Measurements from ENCODE around the gene TEC. TPM values are rescaled to one million over a fixed set of nuclear protein-coding genes. Genes with fewer than 3 reads are reported as not detected.

The TEC gene
- total RNA-seq, 2 experiments from 2014 or later = 2.0 to 3.0 TPM

DNA sequence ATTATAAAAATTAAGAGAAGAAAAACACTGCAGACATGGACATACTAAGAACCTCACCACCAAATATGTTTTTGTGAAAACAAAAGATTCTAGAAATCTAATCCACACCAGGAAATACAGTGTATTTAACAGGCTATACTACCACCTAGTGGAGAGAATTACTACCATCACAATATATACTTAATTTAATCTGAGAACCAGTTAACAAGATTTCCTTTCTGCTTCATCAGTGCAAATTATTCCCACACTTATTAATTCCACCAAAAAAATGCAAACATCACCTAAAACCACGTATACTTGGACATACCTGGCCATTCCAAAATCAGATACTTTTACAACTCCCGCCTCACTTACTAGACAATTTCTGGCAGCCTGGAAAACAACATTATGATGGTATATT, 128.6 kb downstream of the TEC start:
- H3K27me3 Mint-ChIP-seq = no peaks in the 10 kb centered on the region
- CTCF ChIA-PET = interaction anchor here (0.7 to 7.3 kb wide), 4 partner anchors 13 to 106 kb away, joined by 3 to 156 read pairs (median 8); no protein-coding TSS in a partner anchor
- peaks cover 49% of the 10 kb centered on the region for H3K4me1 Mint-ChIP-seq
- DNase-seq (no peak), ATAC-seq (peak; percentile 35)
- H3K27ac Mint-ChIP-seq = no peak overlapping the region
- peaks cover 4% of the 10 kb centered on the region for H3K36me3 Mint-ChIP-seq
- H3K9me3 Mint-ChIP-seq (ENCODE audit: low read depth) = no peaks in the 10 kb centered on the region
- H3K4me3 Mint-ChIP-seq = no peak overlapping the region

DNA sequence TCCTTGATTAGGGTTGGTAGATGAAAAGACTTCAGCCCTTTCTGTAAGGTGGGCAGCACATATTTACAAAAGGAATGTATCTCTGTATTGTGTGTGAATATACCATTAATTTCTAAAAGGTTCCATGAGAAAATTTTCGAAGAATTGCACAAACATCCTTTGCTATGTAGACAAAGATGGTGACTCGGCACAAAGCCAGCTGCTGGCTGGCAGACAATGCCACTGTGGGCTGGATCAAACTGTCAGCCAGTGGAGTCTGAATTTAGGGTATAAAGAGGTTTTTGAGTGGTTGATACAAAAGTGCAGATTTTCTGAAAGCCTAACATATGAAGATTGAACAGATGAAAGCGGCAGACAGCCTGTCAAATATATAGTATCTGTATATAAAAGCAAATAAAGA, 129.9 kb downstream of the TEC start:
- DNase-seq = no peak
- CTCF ChIA-PET = interaction anchor here (0.6 to 7.3 kb wide), 11 partner anchors 8 to 212 kb away, joined by 3 to 156 read pairs (median 4); no protein-coding TSS in a partner anchor
- Mint-ChIP-seq H3K4me3 (no peak overlapping the region), H3K27ac (peak overlapping the region; percentile 94), H3K4me1 (peaks cover 60% of the 10 kb centered on the region), H3K36me3 (peaks cover 4% of the 10 kb centered on the region), H3K9me3 (ENCODE audit: low read depth) (no peaks in the 10 kb centered on the region), H3K27me3 (no peaks in the 10 kb centered on the region)
- ATAC-seq = no peak

GRCh38 chr4:48138936-48139335, 130.7 kb downstream of the TEC start:
- H3K4me3 Mint-ChIP-seq = peak overlapping the region; percentile 38
- peaks cover 67% of the 10 kb centered on the region for H3K4me1 Mint-ChIP-seq
- CTCF ChIA-PET = interaction anchor here (0.9 to 7.3 kb wide), 10 partner anchors 11 to 212 kb away, joined by 3 to 156 read pairs (median 4); no protein-coding TSS in a partner anchor
- ATAC-seq (peak; percentile 57), DNase-seq (peak; percentile 73)
- H3K9me3 Mint-ChIP-seq (ENCODE audit: low read depth) = no peaks in the 10 kb centered on the region
- peak overlapping the region; percentile 94 for H3K27ac Mint-ChIP-seq
- H3K27me3 Mint-ChIP-seq = no peaks in the 10 kb centered on the region
- peaks cover 4% of the 10 kb centered on the region for H3K36me3 Mint-ChIP-seq

DNA sequence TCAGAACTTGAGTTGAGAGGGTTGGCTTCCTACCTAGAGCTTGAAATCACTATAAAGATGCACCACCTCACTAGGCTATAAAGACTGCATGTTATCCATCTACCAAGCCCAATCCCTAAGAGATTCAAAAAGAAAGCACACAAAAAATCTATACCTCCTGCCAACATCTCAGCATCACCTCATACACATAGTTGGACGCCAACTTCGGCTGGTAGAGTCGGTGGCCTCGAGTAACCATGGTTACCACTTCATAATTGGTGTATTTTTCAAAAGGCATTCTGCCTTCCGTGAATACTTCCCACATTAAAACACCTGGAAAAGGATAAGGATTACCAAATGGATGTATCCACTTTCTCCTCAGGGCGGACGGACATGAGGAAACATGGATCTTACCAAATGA, 131.1 kb downstream of the TEC start:
- peaks cover 4% of the 10 kb centered on the region for H3K36me3 Mint-ChIP-seq
- ATAC-seq = peak; percentile 4

GRCh38 chr4:48137846-48138245, 131.8 kb downstream of the TEC start:
- ATAC-seq (peak; percentile 44), DNase-seq (peak; percentile 54)
- H3K4me3 Mint-ChIP-seq = peak overlapping the region; percentile 38
- no peaks in the 10 kb centered on the region for H3K9me3 Mint-ChIP-seq (ENCODE audit: low read depth)
- no peaks in the 10 kb centered on the region for H3K27me3 Mint-ChIP-seq
- CTCF ChIA-PET = interaction anchor here (0.9 to 7.3 kb wide), 3 partner anchors 10 to 137 kb away, joined by 3 to 156 read pairs (median 4); no protein-coding TSS in a partner anchor
- peaks cover 73% of the 10 kb centered on the region for H3K4me1 Mint-ChIP-seq
- H3K27ac Mint-ChIP-seq = peak overlapping the region; percentile 94
- H3K36me3 Mint-ChIP-seq = peaks cover 6% of the 10 kb centered on the region

More for the DNA sequence above, 131.1 kb downstream of the TEC start:
- Mint-ChIP-seq H3K4me1 (peaks cover 71% of the 10 kb centered on the region), H3K27ac (peak overlapping the region; percentile 94), H3K4me3 (peak overlapping the region; percentile 38), H3K9me3 (ENCODE audit: low read depth) (no peaks in the 10 kb centered on the region), H3K27me3 (no peaks in the 10 kb centered on the region)
- no peak for DNase-seq
- CTCF ChIA-PET = interaction anchor here (0.9 to 7.3 kb wide), 5 partner anchors 11 to 137 kb away, joined by 3 to 156 read pairs (median 8); no protein-coding TSS in a partner anchor

- Mint-ChIP-seq H3K4me3 (peak within 1 kb of the TSS; percentile 73), H3K27ac (peak within 1 kb of the TSS; percentile 84), H3K4me1 (peaks cover 80% of the 10 kb centered on the region), H3K27me3 (no peaks in the 10 kb centered on the region), H3K36me3 (peaks cover 17% of the 10 kb centered on the region), H3K9me3 (ENCODE audit: low read depth) (no peaks in the 10 kb centered on the region)
- peak; percentile 24 for ATAC-seq
- DNase-seq = peak; percentile 46
- CTCF ChIA-PET = interaction anchor here (1.3 to 2.6 kb wide), 3 partner anchors 12 to 141 kb away, joined by 3 to 15 read pairs (median 4); no protein-coding TSS in a partner anchor
Measured at GRCh38 chr4:48134081-48134480, 135.6 kb downstream of the TEC start, which contains the start of gene TXK. TSS of gene TXK (minus strand) at chr4:48134250. CDS start at chr4:48134170, 80 bp downstream.

- Mint-ChIP-seq H3K27me3 (no peaks in the 10 kb centered on the region), H3K4me1 (peaks cover 80% of the 10 kb centered on the region), H3K4me3 (peak overlapping the region; percentile 73), H3K27ac (peak overlapping the region; percentile 84), H3K36me3 (peaks cover 18% of the 10 kb centered on the region), H3K9me3 (ENCODE audit: low read depth) (no peaks in the 10 kb centered on the region)
- no peak for ATAC-seq
- CTCF ChIA-PET = interaction anchor here (1.3 to 2.6 kb wide), 2 partner anchors 12 to 24 kb away, joined by 3 to 15 read pairs; no protein-coding TSS in a partner anchor
- DNase-seq = no peak
Measured at GRCh38 chr4:48133669-48134068, 136.0 kb downstream of the TEC start.

DNA sequence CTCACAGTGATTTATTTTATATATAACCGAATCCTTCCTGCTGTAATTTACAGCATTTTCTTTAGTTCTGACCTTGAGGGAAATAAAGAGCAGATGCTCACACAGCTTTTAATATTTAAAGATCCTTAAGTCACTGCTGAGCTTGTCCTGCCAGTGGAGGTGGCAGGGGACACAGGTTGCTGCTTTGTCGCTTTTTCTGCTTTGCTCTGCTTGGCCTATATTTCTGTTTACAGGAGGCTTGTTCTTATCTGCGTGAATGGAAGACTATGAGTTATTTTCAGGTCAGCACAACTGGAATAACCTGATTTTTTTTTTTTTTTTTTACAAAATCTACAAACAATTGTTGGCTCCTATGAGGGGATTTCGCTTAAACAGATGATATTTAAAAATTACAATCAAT, 137.9 kb downstream of the TEC start:
- Mint-ChIP-seq H3K27me3 (no peaks in the 10 kb centered on the region), H3K4me1 (peaks cover 80% of the 10 kb centered on the region), H3K36me3 (peaks cover 17% of the 10 kb centered on the region), H3K9me3 (ENCODE audit: low read depth) (no peaks in the 10 kb centered on the region), H3K4me3 (peak overlapping the region; percentile 73), H3K27ac (peak overlapping the region; percentile 94)
- ATAC-seq = no peak
- no peak for DNase-seq
- CTCF ChIA-PET = interaction anchor here (0.7 to 2.6 kb wide), 4 partner anchors 8 to 295 kb away, joined by 3 to 15 read pairs (median 4); no protein-coding TSS in a partner anchor

- ATAC-seq (no peak), DNase-seq (no peak)
- Mint-ChIP-seq H3K27ac (peak overlapping the region; percentile 94), H3K4me1 (peaks cover 81% of the 10 kb centered on the region), H3K9me3 (ENCODE audit: low read depth) (no peaks in the 10 kb centered on the region), H3K27me3 (no peaks in the 10 kb centered on the region), H3K4me3 (peak overlapping the region; percentile 73), H3K36me3 (peaks cover 16% of the 10 kb centered on the region)
- CTCF ChIA-PET = interaction anchor here (0.8 to 7.2 kb wide), 4 partner anchors 9 to 83 kb away, joined by 3 to 156 read pairs (median 4); no protein-coding TSS in a partner anchor
Measured at GRCh38 chr4:48130100-48130499, 139.5 kb downstream of the TEC start.

DNA sequence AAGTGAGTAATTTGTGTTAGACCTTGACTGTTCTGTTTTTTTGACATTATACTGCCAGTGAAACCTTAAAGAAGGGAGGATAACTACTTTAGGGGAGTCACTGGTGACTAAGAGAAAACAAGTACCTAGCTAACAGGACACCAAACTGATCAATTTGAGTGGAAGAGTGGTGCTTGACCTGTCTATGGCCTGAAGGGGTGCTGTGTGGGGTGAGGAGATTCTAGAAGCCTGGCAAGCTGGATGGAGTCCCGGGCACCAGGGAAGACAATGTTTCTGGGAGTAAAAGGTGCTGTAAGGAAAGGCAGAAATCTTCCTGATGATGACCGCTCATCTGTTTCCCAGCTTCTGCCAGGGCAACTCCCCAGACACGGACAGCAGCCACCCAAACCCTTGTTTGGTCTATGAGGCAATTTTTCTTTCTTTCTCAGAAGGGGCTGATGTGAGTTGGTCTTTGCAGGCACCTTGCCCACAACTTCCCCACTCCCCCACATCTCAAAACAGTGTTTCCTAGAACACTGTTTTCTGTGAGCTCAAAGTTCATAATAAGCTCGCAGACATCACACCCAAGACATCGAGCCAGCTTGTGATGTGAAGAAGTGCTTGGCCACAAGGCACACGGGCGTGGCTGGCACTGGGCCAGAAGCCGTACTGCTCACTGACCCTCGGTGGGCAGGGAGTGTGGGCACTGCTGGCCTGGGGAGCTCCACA, 140.2 kb downstream of the TEC start:
- H3K4me1 Mint-ChIP-seq = peaks cover 78% of the 10 kb centered on the region
- peak overlapping the region; percentile 94 for H3K27ac Mint-ChIP-seq
- CTCF ChIA-PET = interaction anchor here (0.7 to 7.2 kb wide), 7 partner anchors 9 to 82 kb away, joined by 3 to 156 read pairs (median 3); no protein-coding TSS in a partner anchor
- DNase-seq (peak; percentile 78), ATAC-seq (peak; percentile 48)
- H3K9me3 Mint-ChIP-seq (ENCODE audit: low read depth) = no peaks in the 10 kb centered on the region
- peak overlapping the region; percentile 73 for H3K4me3 Mint-ChIP-seq
- H3K27me3 Mint-ChIP-seq = no peaks in the 10 kb centered on the region
- H3K36me3 Mint-ChIP-seq = peaks cover 16% of the 10 kb centered on the region

GRCh38 chr4:48127682-48128404, 141.8 kb downstream of the TEC start:
- CTCF ChIA-PET = interaction anchor here (0.8 to 7.2 kb wide), 10 partner anchors 10 to 291 kb away, joined by 3 to 156 read pairs (median 4); no protein-coding TSS in a partner anchor
- no peaks in the 10 kb centered on the region for H3K27me3 Mint-ChIP-seq
- ATAC-seq = peak; percentile 83
- peaks cover 19% of the 10 kb centered on the region for H3K36me3 Mint-ChIP-seq
- peak overlapping the region; percentile 39 for H3K4me3 Mint-ChIP-seq
- H3K9me3 Mint-ChIP-seq (ENCODE audit: low read depth) = no peaks in the 10 kb centered on the region
- H3K27ac Mint-ChIP-seq = peak overlapping the region; percentile 94
- peak; percentile 92 for DNase-seq
- peaks cover 75% of the 10 kb centered on the region for H3K4me1 Mint-ChIP-seq

GRCh38 chr4:48127231-48127630, 142.4 kb downstream of the TEC start:
- no peaks in the 10 kb centered on the region for H3K9me3 Mint-ChIP-seq (ENCODE audit: low read depth)
- ATAC-seq (no peak), DNase-seq (no peak)
- CTCF ChIA-PET = interaction anchor here (0.8 to 7.2 kb wide), 9 partner anchors 9 to 291 kb away, joined by 3 to 156 read pairs (median 4); no protein-coding TSS in a partner anchor
- H3K27ac Mint-ChIP-seq = peak overlapping the region; percentile 94
- H3K27me3 Mint-ChIP-seq = no peaks in the 10 kb centered on the region
- H3K36me3 Mint-ChIP-seq = peaks cover 19% of the 10 kb centered on the region
- peaks cover 75% of the 10 kb centered on the region for H3K4me1 Mint-ChIP-seq
- H3K4me3 Mint-ChIP-seq = no peak overlapping the region

DNA sequence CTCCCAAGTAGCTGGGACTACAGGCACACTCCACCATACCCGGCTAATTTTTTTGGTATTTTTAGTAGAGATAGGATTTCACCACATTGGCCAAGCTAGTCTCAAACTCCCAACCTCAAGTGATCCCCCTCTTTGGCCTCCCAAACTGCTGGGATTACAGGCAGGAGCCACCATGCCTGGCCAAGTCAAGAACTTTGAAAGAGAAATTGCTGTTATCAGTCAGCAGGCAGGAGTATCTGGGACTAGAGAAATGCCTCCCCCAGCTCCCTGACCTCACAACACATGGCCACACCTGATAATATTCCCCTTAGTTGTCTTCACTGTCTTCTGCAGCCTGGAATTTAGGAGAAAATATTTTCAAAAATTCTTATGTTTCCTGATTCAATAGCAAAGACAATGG, 143.0 kb downstream of the TEC start:
- Mint-ChIP-seq H3K36me3 (peaks cover 18% of the 10 kb centered on the region), H3K27ac (no peak overlapping the region), H3K4me3 (no peak overlapping the region), H3K4me1 (peaks cover 73% of the 10 kb centered on the region), H3K9me3 (ENCODE audit: low read depth) (no peaks in the 10 kb centered on the region), H3K27me3 (no peaks in the 10 kb centered on the region)
- DNase-seq (no peak), ATAC-seq (no peak)
- CTCF ChIA-PET = interaction anchor here (1.2 to 7.2 kb wide), 4 partner anchors 12 to 92 kb away, joined by 3 to 156 read pairs (median 10); no protein-coding TSS in a partner anchor
